ENCODE data around the gene PAX5. TPM values are rescaled to one million over a fixed set of nuclear protein-coding genes. Genes with fewer than 3 reads are reported as not detected.
A peak's percentile ranks its signal among the peaks of the same experiment; 100 is the strongest.

PAX5 gene
- polyA plus RNA-seq, 1 of the 3 experiments (the other 2 are of a cell fraction), result 0.05 TPM

GRCh38 chr9:37036776-37037502 lies 2.9 kb upstream of the PAX5 start:
- TF ChIP-seq REST (IDR thresholded peaks at IDR 0.05; ENCODE audit: low read depth, low read length) (no peak), MAX (IDR thresholded peaks at IDR 0.05; ENCODE audit: low read depth) (0 out of 2 replicates have a peak, but pooled peaks have one; percentile 14), MXI1 (IDR thresholded peaks at IDR 0.05; ENCODE audit: low read depth, low read length) (peak; percentile 28; the same call in 1 of the 2 replicates), NRF1 (IDR thresholded peaks at IDR 0.05; ENCODE audit: low read depth, low read length) (no peak), ZBTB33 (IDR thresholded peaks at IDR 0.05; ENCODE audit: borderline replicate concordance, low read depth) (no peak), SIN3A (IDR thresholded peaks at IDR 0.05; ENCODE audit: borderline replicate concordance, low read depth, low read length) (no peak), RXRA (IDR thresholded peaks at IDR 0.05; ENCODE audit: borderline replicate concordance, low read depth) (no peak), USF2 (IDR thresholded peaks at IDR 0.05; ENCODE audit: borderline replicate concordance, low read depth, low read length) (no peak), GABPA (IDR thresholded peaks at IDR 0.05; ENCODE audit: low read depth) (no peak), ELF1 (IDR thresholded peaks at IDR 0.05) (no peak)
- Histone ChIP-seq H3K4me1 (ENCODE audit: control insufficient read depth in 1 of 2, insufficient read depth in 2 of 2, low read depth in 1 of 2, low read length in 1 of 2) (peaks cover 3 to 11% of the 10 kb centered on the region in 2 experiments; a peak in 1 of 4 replicates), H3K27me3 (ENCODE audit: insufficient read depth) (peaks cover 88% of the 10 kb centered on the region), H4K20me1 (ENCODE audit: insufficient read depth) (no peaks in the 10 kb centered on the region), H3K79me2 (ENCODE audit: insufficient read depth) (no peaks in the 10 kb centered on the region), H3K9me2 (no peaks in the 10 kb centered on the region), H3K27ac (ENCODE audit: low read depth in 2 of 2, low read length in 1 of 2) (no peak overlapping the region), H3K9me3 (no peaks in the 10 kb centered on the region), H3F3A (replicated peaks; ENCODE audit: insufficient read depth) (no peaks in the 10 kb centered on the region), H3K36me3 (replicated peaks in 1 of 2; ENCODE audit: control insufficient read depth in 1 of 2, insufficient read depth in 2 of 2, low read length in 1 of 2) (no peaks in the 10 kb centered on the region), H3K4me3 (ENCODE audit: low read depth in 2 of 2, low read length in 1 of 2) (peak overlapping the region; percentile 48 to 63), H3K4me2 (peak overlapping the region; percentile 86), H3K9ac (no peak overlapping the region), H2AFZ (ENCODE audit: low read depth) (peak overlapping the region; percentile 85)
- peak; percentile 72 for DNase-seq
- POLR2A ChIA-PET, result interaction anchor here (1.1 kb wide), 1 partner anchor 10 kb away, joined by 4 read pairs; no protein-coding TSS in a partner anchor
- WGBS (ENCODE audit: low lambda C conversion rate), result 14% methylated on average over 25 of the region's 44 CpGs
- CTCF ChIA-PET, result interaction anchor here (1.0 to 4.0 kb wide), 4 partner anchors 11 to 164 kb away, joined by 3 to 11 read pairs (median 4); no protein-coding TSS in a partner anchor
